HepG2 (cell line): ENCODE results near the gene CNNM4. TPM values are rescaled to one million over a fixed set of nuclear protein-coding genes. Genes with fewer than 3 reads are reported as not detected.

Experiments used
- CBX1 ChIP-seq: IDR thresholded peaks from one replicate; pipeline ENCODE4 v1.6.1; 2016; ENCODE audit warnings: antibody characterized with exemption, low read depth
- PPARG ChIP-seq: conservative IDR thresholded peaks from 2 replicates; pipeline ENCODE4 v1.6.1; 2016; ENCODE audit warnings: missing biosample characterization, missing genetic modification reagents
- PTBP1 ChIP-seq: fragments of 200-400 bp; formaldehyde crosslinking; IDR thresholded peaks from 2 replicates; pipeline ENCODE4 v1.6.1; 2018; ENCODE audit warnings: low read length, low read depth; ENCODE audit not compliant: poor library complexity, severe bottlenecking
- RBAK ChIP-seq: sonication (generic); formaldehyde crosslinking; IDR thresholded peaks from 2 replicates; pipeline ENCODE4 v1.5.1; 2020; ENCODE audit warnings: mild to moderate bottlenecking, missing genetic modification reagents
- TOPORS ChIP-seq: sonication (generic); formaldehyde crosslinking; IDR thresholded peaks from 2 replicates; pipeline ENCODE4 v1.8.0; 2023; ENCODE audit warnings: mild to moderate bottlenecking, missing genetic modification reagents
- ZKSCAN5 ChIP-seq: sonication (generic); formaldehyde crosslinking; IDR thresholded peaks from 2 replicates; pipeline ENCODE4 v1.5.1; 2020; ENCODE audit warnings: mild to moderate bottlenecking, missing genetic modification reagents
- ZNF468 ChIP-seq: sonication (generic); formaldehyde crosslinking; IDR thresholded peaks from 2 replicates; pipeline ENCODE4 v1.8.0; 2022; ENCODE audit warnings: mild to moderate bottlenecking, moderate library complexity, missing genetic modification reagents
- polyA plus RNA-seq, 8 experiments: library from polyadenylated mRNA; depleted of rRNA in 3 of 8; stranded (reverse) in 7 of 8; unstranded in 1 of 8; fragments of >200 nt; fragmentation: Illumina TruSeq in 4 of 8; extraction: Trizol in 4 of 8; gene quantifications; 2 replicates each; pipeline versions ENCODE4 v1.2.1 to v1.2.3, GENCODE V29; 2011 to 2016; ENCODE audit warnings: low read depth in 4 of 8, missing spikeins in 1 of 8, mixed read lengths in 1 of 8; ENCODE audit not compliant: insufficient read depth in 1 of 8
- total RNA-seq, 5 experiments: library from RNA; depleted of rRNA; stranded (reverse); fragments of >200 nt; fragmentation: Illumina TruSeq; extraction: Trizol; gene quantifications; 2 replicates each; pipeline ENCODE4 v1.2.3, GENCODE V29; 2016; ENCODE audit warnings: low read depth in 1 of 5
- TF ChIP-seq, protein P1 (sequence below): IDR thresholded peaks from 2 replicates; pipeline ENCODE4 v1.6.1; 2016; ENCODE audit warnings: low read depth, borderline replicate concordance
- TF ChIP-seq, protein P2 (sequence below): sonication (generic); formaldehyde crosslinking; IDR thresholded peaks from 2 replicates; pipeline ENCODE4 v1.5.0; 2020; ENCODE audit warnings: mild to moderate bottlenecking, missing genetic modification reagents, borderline replicate concordance
- TF ChIP-seq, protein P3 (sequence below): sonication (generic); formaldehyde crosslinking; IDR thresholded peaks from 2 replicates; pipeline ENCODE4 v1.4.0; 2020; ENCODE audit warnings: missing genetic modification reagents, borderline replicate concordance
- TF ChIP-seq, protein P4 (sequence below): sonication (generic); formaldehyde crosslinking; IDR thresholded peaks from 2 replicates; pipeline ENCODE4 v1.4.0; 2020; ENCODE audit warnings: missing genetic modification reagents
- TF ChIP-seq, protein P5 (sequence below): sonication (generic); formaldehyde crosslinking; IDR thresholded peaks from 2 replicates; pipeline ENCODE4 v1.4.0; 2020; ENCODE audit warnings: missing genetic modification reagents

The CNNM4 gene
- total and polyA plus RNA-seq, 2 of the 13 experiments (the other 11 are each of a cell fraction or from before 2014, with no cell fraction given): 5.9 to 8.4 TPM

DNA sequence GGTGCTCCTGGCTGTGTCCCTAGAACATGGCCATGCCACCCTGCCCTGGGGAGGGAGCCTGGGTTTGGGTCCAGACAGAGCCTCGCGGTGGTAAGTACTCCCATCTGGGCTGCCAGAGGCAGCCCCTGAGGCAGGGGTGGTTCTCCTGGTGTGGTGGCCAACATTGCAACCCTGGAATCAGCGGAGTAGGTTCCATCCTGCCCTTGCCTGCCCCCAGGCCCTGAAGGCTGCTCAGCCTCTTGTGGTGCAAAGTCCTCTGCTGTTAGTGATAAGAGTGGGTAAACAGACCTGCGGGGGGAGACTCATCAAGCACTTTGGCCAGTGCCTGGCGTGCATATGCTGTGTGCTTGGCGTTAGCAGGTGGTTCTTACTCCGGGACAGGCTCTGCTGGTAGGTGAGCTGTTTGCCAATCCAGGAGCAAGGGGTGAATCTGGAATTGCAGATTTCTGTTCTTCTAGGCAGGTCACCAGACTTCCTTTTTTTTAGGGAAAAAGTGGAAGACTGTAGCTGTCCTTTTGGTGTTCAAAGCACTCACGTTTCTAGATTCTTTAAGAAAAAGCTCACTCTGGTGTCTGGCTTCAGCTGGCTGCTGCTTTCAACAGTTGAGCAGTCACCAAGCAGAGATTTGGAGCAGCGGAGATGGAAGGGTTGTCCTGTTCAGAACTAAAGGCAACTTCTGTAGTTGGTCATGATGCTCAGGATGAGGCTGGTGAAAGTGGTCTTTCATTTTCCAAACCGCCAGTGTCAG, 58.6 kb downstream of the CNNM4 start (continued):
- TF ChIP-seq, protein P1, sequence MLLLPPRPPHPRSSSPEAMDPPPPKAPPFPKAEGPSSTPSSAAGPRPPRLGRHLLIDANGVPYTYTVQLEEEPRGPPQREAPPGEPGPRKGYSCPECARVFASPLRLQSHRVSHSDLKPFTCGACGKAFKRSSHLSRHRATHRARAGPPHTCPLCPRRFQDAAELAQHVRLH (CRISPR knock-in tag): peak; percentile 90; the same call in 1 of the 2 replicates
- TF ChIP-seq PPARG (CRISPR knock-in tag): peak; percentile 81; the same call in 1 of the 2 replicates
- peak; percentile 42; the same call in 1 of the 2 replicates for TF ChIP-seq ZKSCAN5 (CRISPR knock-in tag)
- TF ChIP-seq, protein P2, sequence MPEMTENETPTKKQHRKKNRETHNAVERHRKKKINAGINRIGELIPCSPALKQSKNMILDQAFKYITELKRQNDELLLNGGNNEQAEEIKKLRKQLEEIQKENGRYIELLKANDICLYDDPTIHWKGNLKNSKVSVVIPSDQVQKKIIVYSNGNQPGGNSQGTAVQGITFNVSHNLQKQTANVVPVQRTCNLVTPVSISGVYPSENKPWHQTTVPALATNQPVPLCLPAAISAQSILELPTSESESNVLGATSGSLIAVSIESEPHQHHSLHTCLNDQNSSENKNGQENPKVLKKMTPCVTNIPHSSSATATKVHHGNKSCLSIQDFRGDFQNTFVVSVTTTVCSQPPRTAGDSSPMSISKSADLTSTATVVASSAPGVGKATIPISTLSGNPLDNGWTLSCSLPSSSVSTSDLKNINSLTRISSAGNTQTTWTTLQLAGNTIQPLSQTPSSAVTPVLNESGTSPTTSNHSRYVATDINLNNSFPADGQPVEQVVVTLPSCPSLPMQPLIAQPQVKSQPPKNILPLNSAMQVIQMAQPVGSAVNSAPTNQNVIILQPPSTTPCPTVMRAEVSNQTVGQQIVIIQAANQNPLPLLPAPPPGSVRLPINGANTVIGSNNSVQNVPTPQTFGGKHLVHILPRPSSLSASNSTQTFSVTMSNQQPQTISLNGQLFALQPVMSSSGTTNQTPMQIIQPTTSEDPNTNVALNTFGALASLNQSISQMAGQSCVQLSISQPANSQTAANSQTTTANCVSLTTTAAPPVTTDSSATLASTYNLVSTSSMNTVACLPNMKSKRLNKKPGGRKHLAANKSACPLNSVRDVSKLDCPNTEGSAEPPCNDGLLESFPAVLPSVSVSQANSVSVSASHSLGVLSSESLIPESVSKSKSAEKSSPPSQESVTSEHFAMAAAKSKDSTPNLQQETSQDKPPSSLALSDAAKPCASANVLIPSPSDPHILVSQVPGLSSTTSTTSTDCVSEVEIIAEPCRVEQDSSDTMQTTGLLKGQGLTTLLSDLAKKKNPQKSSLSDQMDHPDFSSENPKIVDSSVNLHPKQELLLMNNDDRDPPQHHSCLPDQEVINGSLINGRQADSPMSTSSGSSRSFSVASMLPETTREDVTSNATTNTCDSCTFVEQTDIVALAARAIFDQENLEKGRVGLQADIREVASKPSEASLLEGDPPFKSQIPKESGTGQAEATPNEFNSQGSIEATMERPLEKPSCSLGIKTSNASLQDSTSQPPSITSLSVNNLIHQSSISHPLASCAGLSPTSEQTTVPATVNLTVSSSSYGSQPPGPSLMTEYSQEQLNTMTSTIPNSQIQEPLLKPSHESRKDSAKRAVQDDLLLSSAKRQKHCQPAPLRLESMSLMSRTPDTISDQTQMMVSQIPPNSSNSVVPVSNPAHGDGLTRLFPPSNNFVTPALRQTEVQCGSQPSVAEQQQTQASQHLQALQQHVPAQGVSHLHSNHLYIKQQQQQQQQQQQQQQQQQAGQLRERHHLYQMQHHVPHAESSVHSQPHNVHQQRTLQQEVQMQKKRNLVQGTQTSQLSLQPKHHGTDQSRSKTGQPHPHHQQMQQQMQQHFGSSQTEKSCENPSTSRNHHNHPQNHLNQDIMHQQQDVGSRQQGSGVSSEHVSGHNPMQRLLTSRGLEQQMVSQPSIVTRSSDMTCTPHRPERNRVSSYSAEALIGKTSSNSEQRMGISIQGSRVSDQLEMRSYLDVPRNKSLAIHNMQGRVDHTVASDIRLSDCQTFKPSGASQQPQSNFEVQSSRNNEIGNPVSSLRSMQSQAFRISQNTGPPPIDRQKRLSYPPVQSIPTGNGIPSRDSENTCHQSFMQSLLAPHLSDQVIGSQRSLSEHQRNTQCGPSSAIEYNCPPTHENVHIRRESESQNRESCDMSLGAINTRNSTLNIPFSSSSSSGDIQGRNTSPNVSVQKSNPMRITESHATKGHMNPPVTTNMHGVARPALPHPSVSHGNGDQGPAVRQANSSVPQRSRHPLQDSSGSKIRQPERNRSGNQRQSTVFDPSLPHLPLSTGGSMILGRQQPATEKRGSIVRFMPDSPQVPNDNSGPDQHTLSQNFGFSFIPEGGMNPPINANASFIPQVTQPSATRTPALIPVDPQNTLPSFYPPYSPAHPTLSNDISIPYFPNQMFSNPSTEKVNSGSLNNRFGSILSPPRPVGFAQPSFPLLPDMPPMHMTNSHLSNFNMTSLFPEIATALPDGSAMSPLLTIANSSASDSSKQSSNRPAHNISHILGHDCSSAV (CRISPR knock-in tag): no peak
- no peak for TF ChIP-seq PTBP1
- TF ChIP-seq TOPORS (CRISPR knock-in tag): peak; percentile 80
- no peak for TF ChIP-seq ZNF468 (CRISPR knock-in tag)
- TF ChIP-seq, protein P3, sequence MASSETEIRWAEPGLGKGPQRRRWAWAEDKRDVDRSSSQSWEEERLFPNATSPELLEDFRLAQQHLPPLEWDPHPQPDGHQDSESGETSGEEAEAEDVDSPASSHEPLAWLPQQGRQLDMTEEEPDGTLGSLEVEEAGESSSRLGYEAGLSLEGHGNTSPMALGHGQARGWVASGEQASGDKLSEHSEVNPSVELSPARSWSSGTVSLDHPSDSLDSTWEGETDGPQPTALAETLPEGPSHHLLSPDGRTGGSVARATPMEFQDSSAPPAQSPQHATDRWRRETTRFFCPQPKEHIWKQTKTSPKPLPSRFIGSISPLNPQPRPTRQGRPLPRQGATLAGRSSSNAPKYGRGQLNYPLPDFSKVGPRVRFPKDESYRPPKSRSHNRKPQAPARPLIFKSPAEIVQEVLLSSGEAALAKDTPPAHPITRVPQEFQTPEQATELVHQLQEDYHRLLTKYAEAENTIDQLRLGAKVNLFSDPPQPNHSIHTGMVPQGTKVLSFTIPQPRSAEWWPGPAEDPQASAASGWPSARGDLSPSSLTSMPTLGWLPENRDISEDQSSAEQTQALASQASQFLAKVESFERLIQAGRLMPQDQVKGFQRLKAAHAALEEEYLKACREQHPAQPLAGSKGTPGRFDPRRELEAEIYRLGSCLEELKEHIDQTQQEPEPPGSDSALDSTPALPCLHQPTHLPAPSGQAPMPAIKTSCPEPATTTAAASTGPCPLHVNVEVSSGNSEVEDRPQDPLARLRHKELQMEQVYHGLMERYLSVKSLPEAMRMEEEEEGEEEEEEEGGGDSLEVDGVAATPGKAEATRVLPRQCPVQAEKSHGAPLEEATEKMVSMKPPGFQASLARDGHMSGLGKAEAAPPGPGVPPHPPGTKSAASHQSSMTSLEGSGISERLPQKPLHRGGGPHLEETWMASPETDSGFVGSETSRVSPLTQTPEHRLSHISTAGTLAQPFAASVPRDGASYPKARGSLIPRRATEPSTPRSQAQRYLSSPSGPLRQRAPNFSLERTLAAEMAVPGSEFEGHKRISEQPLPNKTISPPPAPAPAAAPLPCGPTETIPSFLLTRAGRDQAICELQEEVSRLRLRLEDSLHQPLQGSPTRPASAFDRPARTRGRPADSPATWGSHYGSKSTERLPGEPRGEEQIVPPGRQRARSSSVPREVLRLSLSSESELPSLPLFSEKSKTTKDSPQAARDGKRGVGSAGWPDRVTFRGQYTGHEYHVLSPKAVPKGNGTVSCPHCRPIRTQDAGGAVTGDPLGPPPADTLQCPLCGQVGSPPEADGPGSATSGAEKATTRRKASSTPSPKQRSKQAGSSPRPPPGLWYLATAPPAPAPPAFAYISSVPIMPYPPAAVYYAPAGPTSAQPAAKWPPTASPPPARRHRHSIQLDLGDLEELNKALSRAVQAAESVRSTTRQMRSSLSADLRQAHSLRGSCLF: no peak
- TF ChIP-seq, protein P4, sequence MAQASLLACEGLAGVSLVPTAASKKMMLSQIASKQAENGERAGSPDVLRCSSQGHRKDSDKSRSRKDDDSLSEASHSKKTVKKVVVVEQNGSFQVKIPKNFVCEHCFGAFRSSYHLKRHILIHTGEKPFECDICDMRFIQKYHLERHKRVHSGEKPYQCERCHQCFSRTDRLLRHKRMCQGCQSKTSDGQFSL (CRISPR knock-in tag): peak; percentile 79; the same call in 1 of the 2 replicates
- TF ChIP-seq, protein P5, sequence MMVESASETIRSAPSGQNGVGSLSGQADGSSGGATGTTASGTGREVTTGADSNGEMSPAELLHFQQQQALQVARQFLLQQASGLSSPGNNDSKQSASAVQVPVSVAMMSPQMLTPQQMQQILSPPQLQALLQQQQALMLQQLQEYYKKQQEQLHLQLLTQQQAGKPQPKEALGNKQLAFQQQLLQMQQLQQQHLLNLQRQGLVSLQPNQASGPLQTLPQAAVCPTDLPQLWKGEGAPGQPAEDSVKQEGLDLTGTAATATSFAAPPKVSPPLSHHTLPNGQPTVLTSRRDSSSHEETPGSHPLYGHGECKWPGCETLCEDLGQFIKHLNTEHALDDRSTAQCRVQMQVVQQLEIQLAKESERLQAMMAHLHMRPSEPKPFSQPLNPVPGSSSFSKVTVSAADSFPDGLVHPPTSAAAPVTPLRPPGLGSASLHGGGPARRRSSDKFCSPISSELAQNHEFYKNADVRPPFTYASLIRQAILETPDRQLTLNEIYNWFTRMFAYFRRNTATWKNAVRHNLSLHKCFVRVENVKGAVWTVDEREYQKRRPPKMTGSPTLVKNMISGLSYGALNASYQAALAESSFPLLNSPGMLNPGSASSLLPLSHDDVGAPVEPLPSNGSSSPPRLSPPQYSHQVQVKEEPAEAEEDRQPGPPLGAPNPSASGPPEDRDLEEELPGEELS (CRISPR knock-in tag): peak; percentile 98
- TF ChIP-seq CBX1: peak; percentile 82
- TF ChIP-seq RBAK (CRISPR knock-in tag): peak; percentile 74; the same call in 1 of the 2 replicates
